ENCODE data around the gene NFKBIA.

NFKBIA gene

DNA sequence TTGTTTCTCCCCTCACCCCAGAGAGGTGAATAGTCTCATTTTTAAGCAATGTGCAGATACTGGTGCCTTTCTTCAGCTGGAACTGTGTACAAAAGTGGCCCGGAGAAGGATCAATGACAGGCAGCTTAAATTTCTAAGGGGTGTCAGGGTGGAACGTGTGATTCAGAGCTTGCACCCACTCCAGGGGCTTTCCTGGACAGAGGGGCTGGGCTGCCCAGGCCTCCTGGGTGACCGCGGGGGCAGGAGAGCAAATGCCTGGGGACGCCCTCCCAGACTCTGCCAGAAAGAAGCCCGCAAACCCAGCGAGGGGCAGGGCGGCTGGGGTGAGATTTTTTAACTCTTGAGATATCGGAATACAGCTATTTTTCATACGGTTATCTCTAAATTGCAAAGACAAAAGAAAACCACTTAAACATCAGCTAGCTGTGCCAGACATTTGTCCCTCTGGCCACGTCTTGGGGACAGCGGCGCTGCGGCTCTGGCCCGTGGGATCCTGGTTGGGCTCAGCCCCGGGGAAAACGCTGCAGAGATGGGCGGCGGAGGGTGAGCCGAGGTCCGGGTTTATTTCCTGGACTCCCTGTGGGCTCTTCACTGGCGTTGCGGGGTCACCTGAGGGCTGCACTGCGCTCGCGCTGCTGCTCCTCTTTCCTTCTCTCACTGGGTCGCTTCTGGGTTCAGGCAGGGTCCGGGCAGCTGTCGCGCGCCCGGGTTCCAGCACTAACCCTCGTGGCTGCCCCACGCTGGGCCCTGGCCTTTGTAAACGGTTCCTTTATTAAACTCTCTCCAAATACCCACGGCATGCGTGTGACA is 35.8 kb downstream of the NFKBIA start:
- H3K4me1 ChIP-seq (ENCODE audit: control insufficient read depth, low read length) = peaks cover 15% of the 10 kb centered on the region
- no peak overlapping the region for H3K4me2 ChIP-seq (ENCODE audit: low read length)
- no peaks in the 10 kb centered on the region for H3K36me3 ChIP-seq (ENCODE audit: control insufficient read depth, low read length)
- no peaks in the 10 kb centered on the region for H3F3A ChIP-seq (ENCODE audit: control insufficient read depth, insufficient read depth)
- no peak overlapping the region for H3K4me3 ChIP-seq (ENCODE audit: low read length)
- H3K27ac ChIP-seq (ENCODE audit: low read depth, low read length) = no peak overlapping the region
- no peaks in the 10 kb centered on the region for H3K27me3 ChIP-seq (ENCODE audit: control insufficient read depth, low read length)
- H3K9me2 ChIP-seq (replicated peaks; ENCODE audit: control insufficient read depth, low read length) = no peaks in the 10 kb centered on the region
- no peaks in the 10 kb centered on the region for H3K79me2 ChIP-seq (ENCODE audit: control insufficient read depth, low read length)
- no peaks in the 10 kb centered on the region for H4K20me1 ChIP-seq (ENCODE audit: control insufficient read depth, insufficient read depth, low read depth, low read length)
- H3K9me3 ChIP-seq (ENCODE audit: control insufficient read depth, insufficient read depth, low read length) = no peaks in the 10 kb centered on the region; the same call in 1 of the 2 replicates
- TF ChIP-seq CTCF (IDR thresholded peaks at IDR 0.05; ENCODE audit: low read depth, low read length, poor library complexity, severe bottlenecking) = no peak
- TF ChIP-seq EZH2phosphoT487 (IDR thresholded peaks at IDR 0.05; ENCODE audit: borderline replicate concordance, low read length) = no peak

- Histone ChIP-seq H3K4me3 (ENCODE audit: low read length) (no peak overlapping the region), H3K79me2 (ENCODE audit: control insufficient read depth, low read length) (no peaks in the 10 kb centered on the region), H3K27ac (ENCODE audit: low read depth, low read length) (no peak overlapping the region), H3K36me3 (ENCODE audit: control insufficient read depth, low read length) (no peaks in the 10 kb centered on the region), H3K4me1 (ENCODE audit: control insufficient read depth, low read length) (peaks cover 15% of the 10 kb centered on the region), H3K9me3 (ENCODE audit: control insufficient read depth, insufficient read depth, low read length) (no peaks in the 10 kb centered on the region; the same call in 1 of the 2 replicates), H4K20me1 (ENCODE audit: control insufficient read depth, insufficient read depth, low read depth, low read length) (no peaks in the 10 kb centered on the region), H3K4me2 (ENCODE audit: low read length) (peak overlapping the region; percentile 47), H3K9me2 (replicated peaks; ENCODE audit: control insufficient read depth, low read length) (no peaks in the 10 kb centered on the region), H3F3A (ENCODE audit: control insufficient read depth, insufficient read depth) (no peaks in the 10 kb centered on the region), H3K27me3 (ENCODE audit: control insufficient read depth, low read length) (no peaks in the 10 kb centered on the region)
- TF ChIP-seq CTCF (IDR thresholded peaks at IDR 0.05; ENCODE audit: low read depth, low read length, poor library complexity, severe bottlenecking) (no peak), EZH2phosphoT487 (IDR thresholded peaks at IDR 0.05; ENCODE audit: borderline replicate concordance, low read length) (no peak)
Observed at GRCh38 chr14:35368139-35368460, 36.4 kb downstream of the NFKBIA start.

- Histone ChIP-seq H3K27me3 (ENCODE audit: control insufficient read depth, low read length) (no peaks in the 10 kb centered on the region), H3K36me3 (ENCODE audit: control insufficient read depth, low read length) (no peaks in the 10 kb centered on the region), H3K27ac (ENCODE audit: low read depth, low read length) (no peak overlapping the region), H4K20me1 (ENCODE audit: control insufficient read depth, insufficient read depth, low read depth, low read length) (no peaks in the 10 kb centered on the region), H3K79me2 (ENCODE audit: control insufficient read depth, low read length) (no peaks in the 10 kb centered on the region), H3K4me1 (ENCODE audit: control insufficient read depth, low read length) (peaks cover 15% of the 10 kb centered on the region), H3K9me2 (replicated peaks; ENCODE audit: control insufficient read depth, low read length) (no peaks in the 10 kb centered on the region), H3F3A (ENCODE audit: control insufficient read depth, insufficient read depth) (no peaks in the 10 kb centered on the region), H3K9me3 (ENCODE audit: control insufficient read depth, insufficient read depth, low read length) (no peaks in the 10 kb centered on the region; the same call in 1 of the 2 replicates), H3K4me2 (ENCODE audit: low read length) (peak overlapping the region; percentile 47), H3K4me3 (ENCODE audit: low read length) (no peak overlapping the region)
- TF ChIP-seq EZH2phosphoT487 (IDR thresholded peaks at IDR 0.05; ENCODE audit: borderline replicate concordance, low read length) (no peak), CTCF (IDR thresholded peaks at IDR 0.05; ENCODE audit: low read depth, low read length, poor library complexity, severe bottlenecking) (no peak)
Observed at GRCh38 chr14:35367056-35367372, 37.5 kb downstream of the NFKBIA start.
